Measurements from ENCODE around the gene ITGA3.

Gene ITGA3

GRCh38 chr17:50133028-50133768 lies 77.3 kb downstream of the ITGA3 start:
- DNase-seq, result no peak

- DNase-seq, result no peak
Observed at GRCh38 chr17:50133769-50134099, 77.8 kb downstream of the ITGA3 start.

GRCh38 chr17:50134206-50135110 lies 78.5 kb downstream of the ITGA3 start:
- no peak for DNase-seq

- no peak for DNase-seq
Observed at GRCh38 chr17:50135316-50136095, 79.6 kb downstream of the ITGA3 start.

GRCh38 chr17:50136096-50136687 lies 80.3 kb downstream of the ITGA3 start:
- DNase-seq, result no peak

DNA sequence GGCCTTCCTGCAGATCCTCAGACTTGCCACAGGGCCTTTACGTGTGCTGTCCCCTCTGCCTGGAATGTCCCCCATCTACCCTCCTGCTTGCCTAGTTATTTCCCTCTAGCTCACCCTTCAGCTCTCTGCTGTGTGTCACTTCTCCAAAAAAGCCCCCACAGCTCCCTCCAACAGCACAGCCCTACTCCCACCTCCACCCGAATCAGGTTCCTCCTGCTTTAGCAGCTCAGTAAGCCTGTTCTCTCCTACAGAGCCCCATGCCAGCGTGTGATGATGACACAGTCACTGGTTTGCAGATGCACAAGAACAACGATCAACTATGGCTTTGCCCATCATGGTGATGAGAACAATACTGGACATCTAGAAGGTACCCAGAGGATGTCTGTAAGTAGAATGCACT lies 81.1 kb downstream of the ITGA3 start:
- DNase-seq, result no peak

DNA sequence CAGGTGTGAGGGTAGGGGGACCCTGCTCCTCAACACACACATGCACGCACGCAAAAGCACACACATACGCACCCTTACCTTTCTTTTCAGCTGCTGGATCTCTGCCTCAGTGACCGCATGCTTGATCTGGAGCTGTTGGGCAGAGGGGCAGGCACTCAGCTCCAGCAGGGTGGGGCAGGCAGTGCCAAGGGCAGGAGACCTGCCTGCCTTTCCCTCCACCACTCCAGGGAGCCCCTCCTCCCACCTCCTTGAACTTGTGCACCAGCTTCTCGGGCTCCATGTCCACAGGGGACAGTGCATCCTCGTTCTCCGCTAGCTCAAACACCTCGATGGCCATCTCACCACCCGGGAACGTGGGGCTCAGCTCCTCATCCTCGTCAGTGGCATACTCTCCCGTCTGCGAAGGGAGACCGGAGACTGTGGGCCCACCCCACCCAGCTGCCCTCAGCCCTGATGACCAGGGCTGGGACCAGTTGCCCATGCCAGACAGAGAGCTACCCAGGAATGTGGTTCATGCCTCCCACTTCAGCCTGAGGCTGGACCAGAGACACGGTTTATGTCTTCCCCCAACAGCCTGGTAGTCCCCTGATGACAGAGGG lies 83.4 kb downstream of the ITGA3 start:
- no peak for DNase-seq

Measured in GOT3 (cell line).